B cell (primary cell): ENCODE data around the gene MDM1.

Experiments
- CTCF ChIP-seq: fragments of 200-600 bp; IDR thresholded peaks from one replicate; pipeline ENCODE4 v1.8.0; 2022; ENCODE audit warnings: antibody characterized with exemption, mild to moderate bottlenecking
- EZH2 ChIP-seq: IDR thresholded peaks from 2 replicates; pipeline ENCODE4 v1.6.1; 2012; ENCODE audit warnings: borderline replicate concordance, low read depth, mild to moderate bottlenecking, moderate library complexity, low read length; ENCODE audit not compliant: insufficient read depth, poor library complexity, severe bottlenecking

GRCh38 chr12:68370006-68370590, 37.9 kb upstream of the MDM1 start:
- TF ChIP-seq CTCF (no peak), EZH2 (no peak)
